Spinal cord (tissue), 10 donors: ENCODE results near the gene BUD13. TPM values are rescaled to one million over a fixed set of nuclear protein-coding genes. Genes with fewer than 3 reads are reported as not detected.

ENCODE experiments used
- DNase-seq, 6 donors: peaks; one replicate each; pipeline versions ENCODE4 v3.0.0 to v3.0.0-alpha.2; 2013 to 2015; ENCODE audit warnings: low spot score in 6 of 6, low read depth in 4 of 6
- H3K27ac ChIP-seq: one replicate; pipeline ENCODE4 v1.5.1; 2013; ENCODE audit warnings: low read depth, low read length, control low read depth
- H3K27me3 ChIP-seq: one replicate; pipeline ENCODE4 v1.6.1; 2013; ENCODE audit warnings: low read length; ENCODE audit not compliant: control insufficient read depth, insufficient read depth
- H3K36me3 ChIP-seq: one replicate; pipeline ENCODE4 v1.6.1; 2013; ENCODE audit warnings: low read length; ENCODE audit not compliant: control insufficient read depth, insufficient read depth
- H3K4me1 ChIP-seq: one replicate; pipeline ENCODE4 v1.6.1; 2013; ENCODE audit warnings: low read length; ENCODE audit not compliant: control insufficient read depth, insufficient read depth
- H3K4me3 ChIP-seq: one replicate; pipeline ENCODE4 v1.5.1; 2013; ENCODE audit warnings: low read depth, low read length, control low read depth
- H3K9me3 ChIP-seq: one replicate; pipeline ENCODE4 v1.6.1; 2013; ENCODE audit warnings: low read length; ENCODE audit not compliant: control insufficient read depth, insufficient read depth
- WGBS: methylation state at CpG from one replicate; pipeline ENCODE4 v1.1.5; 2013; ENCODE audit warnings: missing lambda C conversion rate; ENCODE audit not compliant: insufficient coverage; 5-methylcytosine and 5-hydroxymethylcytosine counted together
- polyA plus RNA-seq, 2 donors: library from polyadenylated mRNA; unstranded; fragments of 120-200 nt; gene quantifications; one replicate each; pipeline ENCODE4 v1.2.1, GENCODE V29; 2013; ENCODE audit not compliant: insufficient read length in 2 of 2
- total RNA-seq, 2 donors: library from RNA; depleted of rRNA in 1 of 2; stranded (reverse); fragments of 120-200 nt in 1 of 2; fragments of >200 nt in 1 of 2; gene quantifications; one replicate each; pipeline versions ENCODE4 v1.2.3 to v1.2.4, GENCODE V29; 2013 to 2014
- donor health status: healthy.

Gene BUD13
- total and polyA plus RNA-seq, 4 donors, result 11.1 to 22.3 (median 17.0) TPM

- no peak for DNase-seq
- H3K27me3 ChIP-seq, result peaks cover 17% of the 10 kb centered on the region
- 96% methylated on average over 4 of the region's 4 CpGs for WGBS
- no peak overlapping the region for H3K4me3 ChIP-seq
- no peak overlapping the region for H3K27ac ChIP-seq
- H3K9me3 ChIP-seq, result no peaks in the 10 kb centered on the region
- peaks cover 25% of the 10 kb centered on the region for H3K4me1 ChIP-seq
- no peaks in the 10 kb centered on the region for H3K36me3 ChIP-seq
These were observed 62.0 kb downstream of the BUD13 start for GRCh38 chr11:116710762-116711161.

GRCh38 chr11:116710001-116710674 lies 62.6 kb downstream of the BUD13 start:
- WGBS, result 39% methylated on average over 11 of the region's 17 CpGs
- Histone ChIP-seq H3K4me3 (no peak overlapping the region), H3K36me3 (no peaks in the 10 kb centered on the region), H3K9me3 (no peaks in the 10 kb centered on the region), H3K4me1 (peaks cover 25% of the 10 kb centered on the region), H3K27me3 (peaks cover 17% of the 10 kb centered on the region), H3K27ac (no peak overlapping the region)
- DNase-seq, result peak in 2 of 6 donors; percentile 43 to 44

- 73% methylated on average over 8 of the region's 9 CpGs for WGBS
- Histone ChIP-seq H3K36me3 (no peaks in the 10 kb centered on the region), H3K27ac (no peak overlapping the region), H3K27me3 (peaks cover 17% of the 10 kb centered on the region), H3K9me3 (no peaks in the 10 kb centered on the region), H3K4me1 (peaks cover 31% of the 10 kb centered on the region), H3K4me3 (no peak overlapping the region)
- DNase-seq, result no peak
These were observed 65.0 kb downstream of the BUD13 start for GRCh38 chr11:116707746-116708145.

GRCh38 chr11:116707161-116707629 lies 65.6 kb downstream of the BUD13 start:
- peaks cover 35% of the 10 kb centered on the region for H3K4me1 ChIP-seq
- no peaks in the 10 kb centered on the region for H3K36me3 ChIP-seq
- peaks cover 17% of the 10 kb centered on the region for H3K27me3 ChIP-seq
- 32% methylated on average over 37 of the region's 37 CpGs for WGBS
- H3K27ac ChIP-seq, result no peak overlapping the region
- peak in 1 of 6 donors; percentile 46 for DNase-seq
- no peaks in the 10 kb centered on the region for H3K9me3 ChIP-seq
- no peak overlapping the region for H3K4me3 ChIP-seq

GRCh38 chr11:116703421-116703820 lies 69.4 kb downstream of the BUD13 start:
- Histone ChIP-seq H3K9me3 (no peaks in the 10 kb centered on the region), H3K4me3 (no peak overlapping the region), H3K4me1 (peaks cover 28% of the 10 kb centered on the region), H3K27me3 (peaks cover 11% of the 10 kb centered on the region), H3K27ac (no peak overlapping the region), H3K36me3 (no peaks in the 10 kb centered on the region)
- peak; percentile 61 to 97 (median 74) for DNase-seq
- 10% methylated on average over 9 of the region's 11 CpGs for WGBS

GRCh38 chr11:116702772-116703385 lies 69.9 kb downstream of the BUD13 start:
- Histone ChIP-seq H3K4me3 (no peak overlapping the region), H3K9me3 (no peaks in the 10 kb centered on the region), H3K27ac (no peak overlapping the region), H3K4me1 (peaks cover 28% of the 10 kb centered on the region), H3K36me3 (no peaks in the 10 kb centered on the region), H3K27me3 (peaks cover 10% of the 10 kb centered on the region)
- peak in 1 of 6 donors; percentile 72 for DNase-seq
- 60% methylated on average over 5 of the region's 8 CpGs for WGBS

- no peak overlapping the region for H3K27ac ChIP-seq
- DNase-seq, result no peak
- 58% methylated on average over 2 of the region's 2 CpGs for WGBS
These were observed 70.9 kb downstream of the BUD13 start for GRCh38 chr11:116701876-116702275.

GRCh38 chr11:116701297-116701801 lies 71.4 kb downstream of the BUD13 start:
- Histone ChIP-seq H3K36me3 (no peaks in the 10 kb centered on the region), H3K27ac (no peak overlapping the region), H3K27me3 (no peaks in the 10 kb centered on the region), H3K9me3 (no peaks in the 10 kb centered on the region), H3K4me3 (no peak overlapping the region), H3K4me1 (peaks cover 21% of the 10 kb centered on the region)
- no peak for DNase-seq
- WGBS, result 95% methylated on average over 7 of the region's 7 CpGs

More at GRCh38 chr11:116701876-116702275, 70.9 kb downstream of the BUD13 start:
- H3K4me1 ChIP-seq, result peaks cover 18% of the 10 kb centered on the region
- no peak overlapping the region for H3K4me3 ChIP-seq
- peaks cover under 1% of the 10 kb centered on the region for H3K27me3 ChIP-seq
- no peaks in the 10 kb centered on the region for H3K9me3 ChIP-seq
- no peaks in the 10 kb centered on the region for H3K36me3 ChIP-seq

- H3K4me3 ChIP-seq, result no peak overlapping the region
- DNase-seq, result no peak
- H3K36me3 ChIP-seq, result no peaks in the 10 kb centered on the region
- H3K9me3 ChIP-seq, result no peaks in the 10 kb centered on the region
- H3K27ac ChIP-seq, result no peak overlapping the region
- H3K4me1 ChIP-seq, result peaks cover 23% of the 10 kb centered on the region
- H3K27me3 ChIP-seq, result no peaks in the 10 kb centered on the region
- 98% methylated on average over 5 of the region's 6 CpGs for WGBS
These were observed 72.1 kb downstream of the BUD13 start for GRCh38 chr11:116700586-116701220.
